NCI-H82 treated with DMSO at 0.1 percent for 48 hours (cell line): ENCODE measurements around the gene COMMD10.

Source experiments
- DNase-seq: peaks from one replicate; lab custom pipeline; 2025; ENCODE audit not compliant: unreplicated experiment; lab: John Stamatoyannopoulos, UW

The COMMD10 gene

GRCh38 chr5:116288524-116288923 lies 203.7 kb downstream of the COMMD10 start:
- DNase-seq = no peak

GRCh38 chr5:116289276-116289675 lies 204.5 kb downstream of the COMMD10 start:
- DNase-seq = no peak

GRCh38 chr5:116291271-116291670 lies 206.4 kb downstream of the COMMD10 start:
- DNase-seq = no peak

GRCh38 chr5:116292321-116292720 lies 207.5 kb downstream of the COMMD10 start:
- DNase-seq = no peak

GRCh38 chr5:116296335-116297072 lies 211.7 kb downstream of the COMMD10 start:
- no peak for DNase-seq

- DNase-seq = no peak
Observed at GRCh38 chr5:116297296-116297814, 212.5 kb downstream of the COMMD10 start.

GRCh38 chr5:116299746-116300640 lies 215.2 kb downstream of the COMMD10 start:
- DNase-seq = no peak

- DNase-seq = no peak
Observed at GRCh38 chr5:116301110-116301509, 216.3 kb downstream of the COMMD10 start.

- DNase-seq = no peak
Observed at GRCh38 chr5:116303340-116303739, 218.5 kb downstream of the COMMD10 start.

- DNase-seq = no peak
Observed at GRCh38 chr5:116303810-116304209, 219.0 kb downstream of the COMMD10 start.

GRCh38 chr5:116305899-116306298 lies 221.1 kb downstream of the COMMD10 start:
- DNase-seq = no peak

GRCh38 chr5:116306846-116307245 lies 222.0 kb downstream of the COMMD10 start:
- no peak for DNase-seq

- DNase-seq = no peak
Observed at GRCh38 chr5:116308391-116308790, 223.6 kb downstream of the COMMD10 start.

GRCh38 chr5:116313366-116313765 lies 228.5 kb downstream of the COMMD10 start:
- no peak for DNase-seq

GRCh38 chr5:116315531-116315930 lies 230.7 kb downstream of the COMMD10 start:
- no peak for DNase-seq

- no peak for DNase-seq
Observed at GRCh38 chr5:116318091-116318854, 233.4 kb downstream of the COMMD10 start.

- DNase-seq = no peak
Observed at GRCh38 chr5:116320486-116320885, 235.7 kb downstream of the COMMD10 start.

GRCh38 chr5:116329503-116329902 lies 244.7 kb downstream of the COMMD10 start:
- DNase-seq = no peak

GRCh38 chr5:116340799-116341198 lies 256.0 kb downstream of the COMMD10 start:
- no peak for DNase-seq
